MCF 10A (cell line): ENCODE measurements around the gene G0S2. TPM values are rescaled to one million over a fixed set of nuclear protein-coding genes. Genes with fewer than 3 reads are reported as not detected.

Source experiments
- BruUV-seq: library from RNA; stranded (reverse); fragments of 400-500 nt; replicated peaks from 2 replicates; lab custom pipeline; 2021; lab: Mats Ljungman, UMichigan
- CTCF ChIA-PET: fragments of 300-600 bp; sonication (Branson Sonifier 250); formaldehyde crosslinking; extraction: SDS; loops from one replicate; lab custom pipeline; 2021; ENCODE audit warnings: antibody characterized with exemption, inconsistent platforms; lab: Yijun Ruan, JAX
- POLR2A ChIA-PET: fragments of 300-600, 350-650 bp; sonication (Branson Sonifier 250); formaldehyde crosslinking; extraction: SDS; loops from one replicate; lab custom pipeline; 2020; ENCODE audit warnings: antibody characterized with exemption, inconsistent platforms; lab: Yijun Ruan, JAX
- DNase-seq: peaks from one replicate; pipeline ENCODE4 v3.0.0-alpha.2; 2018; ENCODE audit not compliant: unreplicated experiment
- H3K27ac Mint-ChIP-seq: one replicate; pipeline ENCODE4 v1.8.0; 2022; ENCODE audit warnings: mild to moderate bottlenecking, low read depth, mixed read lengths; ENCODE audit not compliant: unreplicated experiment
- H3K27me3 Mint-ChIP-seq: one replicate; pipeline ENCODE4 v1.8.0; 2022; ENCODE audit warnings: mixed read lengths; ENCODE audit not compliant: insufficient read depth, unreplicated experiment
- H3K36me3 Mint-ChIP-seq: one replicate; pipeline ENCODE4 v1.8.0; 2022; ENCODE audit warnings: mild to moderate bottlenecking, moderate library complexity, mixed read lengths; ENCODE audit not compliant: insufficient read depth, unreplicated experiment
- H3K4me1 Mint-ChIP-seq: one replicate; pipeline ENCODE4 v1.8.0; 2022; ENCODE audit warnings: mixed read lengths; ENCODE audit not compliant: insufficient read depth, unreplicated experiment
- H3K4me3 Mint-ChIP-seq: one replicate; pipeline ENCODE4 v1.8.0; 2022; ENCODE audit warnings: mild to moderate bottlenecking, moderate library complexity, mixed read lengths; ENCODE audit not compliant: unreplicated experiment
- H3K9me3 Mint-ChIP-seq: one replicate; pipeline ENCODE4 v1.8.0; 2022; ENCODE audit warnings: mixed read lengths; ENCODE audit not compliant: unreplicated experiment
- intact Hi-C: fragments of 100-400 bp; cut with micrococcal nuclease; formaldehyde crosslinking; loops from 2 replicates; pipeline ENCODE4 v1.14.1; 2022
- total RNA-seq: library from RNA; stranded (reverse); gene quantifications from 2 replicates; pipeline ENCODE4 v1.2.3, GENCODE V29; 2022
- TF ChIP-seq, protein P1 (sequence below): fragments of 200-600 bp; IDR thresholded peaks from one replicate; pipeline ENCODE4 v1.8.0; 2022; ENCODE audit warnings: antibody characterized with exemption, mild to moderate bottlenecking; ENCODE audit not compliant: unreplicated experiment

Gene G0S2
- total RNA-seq, 1 experiment from 2014 or later: not detected

DNA sequence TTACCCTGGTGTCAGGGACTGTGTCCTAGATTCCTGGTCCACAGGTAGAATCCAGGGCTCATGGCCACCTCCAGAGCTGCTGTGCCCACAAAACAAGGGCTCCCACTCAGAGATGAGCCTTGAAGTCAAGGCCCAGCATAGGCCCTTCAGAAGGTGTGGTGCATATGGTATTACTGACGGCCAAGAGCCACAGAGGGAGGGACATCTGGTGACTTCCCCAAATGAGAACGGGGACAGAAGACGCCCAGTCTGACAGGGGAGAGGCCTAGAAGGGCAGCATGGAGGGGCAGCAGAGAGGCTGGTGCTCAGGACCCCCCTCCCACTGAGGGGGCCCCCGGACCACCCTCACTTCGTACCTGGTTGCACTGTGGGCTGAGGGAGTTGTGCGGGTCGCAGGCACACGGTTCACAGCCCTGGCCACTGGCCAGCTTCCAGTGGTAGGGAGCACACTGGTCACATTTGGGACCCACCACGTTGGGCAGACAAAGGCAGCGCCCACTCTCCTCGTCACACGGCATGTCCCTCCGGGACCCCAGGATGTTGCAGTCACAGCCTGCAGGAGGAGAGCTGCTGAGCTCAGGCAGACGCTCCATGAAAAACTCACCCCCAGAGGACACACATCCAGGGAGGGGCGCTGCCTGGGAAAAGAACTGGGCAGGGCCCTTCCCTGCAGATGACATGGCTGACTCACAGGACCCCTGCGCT, 48.0 kb upstream of the G0S2 start:
- intact Hi-C loops: loop anchor here (1.0 to 2.0 kb wide), 2 partner anchors 25 to 50 kb away; no protein-coding TSS in a partner anchor
- Mint-ChIP-seq H3K9me3 (no peaks in the 10 kb centered on the region), H3K36me3 (peaks cover 100% of the 10 kb centered on the region), H3K27me3 (no peaks in the 10 kb centered on the region), H3K4me3 (no peak overlapping the region), H3K27ac (peak overlapping the region; percentile 11), H3K4me1 (peaks cover 46% of the 10 kb centered on the region)
- DNase-seq: no peak
- TF ChIP-seq, protein P1, sequence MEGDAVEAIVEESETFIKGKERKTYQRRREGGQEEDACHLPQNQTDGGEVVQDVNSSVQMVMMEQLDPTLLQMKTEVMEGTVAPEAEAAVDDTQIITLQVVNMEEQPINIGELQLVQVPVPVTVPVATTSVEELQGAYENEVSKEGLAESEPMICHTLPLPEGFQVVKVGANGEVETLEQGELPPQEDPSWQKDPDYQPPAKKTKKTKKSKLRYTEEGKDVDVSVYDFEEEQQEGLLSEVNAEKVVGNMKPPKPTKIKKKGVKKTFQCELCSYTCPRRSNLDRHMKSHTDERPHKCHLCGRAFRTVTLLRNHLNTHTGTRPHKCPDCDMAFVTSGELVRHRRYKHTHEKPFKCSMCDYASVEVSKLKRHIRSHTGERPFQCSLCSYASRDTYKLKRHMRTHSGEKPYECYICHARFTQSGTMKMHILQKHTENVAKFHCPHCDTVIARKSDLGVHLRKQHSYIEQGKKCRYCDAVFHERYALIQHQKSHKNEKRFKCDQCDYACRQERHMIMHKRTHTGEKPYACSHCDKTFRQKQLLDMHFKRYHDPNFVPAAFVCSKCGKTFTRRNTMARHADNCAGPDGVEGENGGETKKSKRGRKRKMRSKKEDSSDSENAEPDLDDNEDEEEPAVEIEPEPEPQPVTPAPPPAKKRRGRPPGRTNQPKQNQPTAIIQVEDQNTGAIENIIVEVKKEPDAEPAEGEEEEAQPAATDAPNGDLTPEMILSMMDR: no peak
- no TSS peak for BruUV-seq
- CTCF ChIA-PET: interaction anchor here (0.6 to 10.9 kb wide), 32 partner anchors 8 to 202 kb away, joined by 3 to 140 read pairs (median 5); no protein-coding TSS in a partner anchor
- POLR2A ChIA-PET: interaction anchor here (1.2 to 5.9 kb wide), 2 partner anchors 10 to 60 kb away, joined by 3 to 52 read pairs; no protein-coding TSS in a partner anchor

DNA sequence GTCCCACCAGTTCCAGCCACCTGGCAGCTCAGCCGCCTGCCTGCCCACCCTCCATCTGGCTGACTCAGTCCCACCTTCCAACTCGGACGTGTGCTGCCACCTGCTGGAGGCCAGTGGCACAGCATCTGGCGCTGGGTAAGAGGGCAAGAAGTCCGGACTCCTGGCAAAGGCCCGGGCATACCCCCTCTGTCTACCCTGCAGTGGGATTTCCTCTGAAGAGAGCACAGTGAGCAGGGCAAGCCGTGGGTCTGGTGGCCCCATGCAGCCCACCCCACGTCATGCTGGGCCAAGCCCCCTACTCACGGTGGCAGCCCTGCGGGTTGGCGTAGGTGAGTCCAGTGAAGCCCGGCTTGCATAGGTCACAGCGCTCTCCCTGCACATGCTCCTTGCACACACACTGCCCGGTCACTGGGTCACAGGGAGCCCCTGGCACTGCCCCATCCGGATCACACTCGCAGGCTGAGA, 47.4 kb upstream of the G0S2 start:
- Mint-ChIP-seq H3K4me3 (no peak overlapping the region), H3K4me1 (peaks cover 40% of the 10 kb centered on the region), H3K27ac (peak overlapping the region; percentile 11), H3K9me3 (no peaks in the 10 kb centered on the region), H3K36me3 (peaks cover 100% of the 10 kb centered on the region), H3K27me3 (no peaks in the 10 kb centered on the region)
- TF ChIP-seq, protein P1: peak; percentile 99
- no TSS peak for BruUV-seq
- ChIA-PET POLR2A (interaction anchor here (1.2 to 5.9 kb wide), 3 partner anchors 10 to 60 kb away, joined by 3 to 52 read pairs (median 7); no protein-coding TSS in a partner anchor), CTCF (interaction anchor here (0.7 to 10.9 kb wide), 31 partner anchors 9 to 202 kb away, joined by 3 to 140 read pairs (median 5); no protein-coding TSS in a partner anchor)
- intact Hi-C loops: loop anchor here (1.0 to 2.0 kb wide), 2 partner anchors 25 to 51 kb away; no protein-coding TSS in a partner anchor
- peak; percentile 84 for DNase-seq

DNA sequence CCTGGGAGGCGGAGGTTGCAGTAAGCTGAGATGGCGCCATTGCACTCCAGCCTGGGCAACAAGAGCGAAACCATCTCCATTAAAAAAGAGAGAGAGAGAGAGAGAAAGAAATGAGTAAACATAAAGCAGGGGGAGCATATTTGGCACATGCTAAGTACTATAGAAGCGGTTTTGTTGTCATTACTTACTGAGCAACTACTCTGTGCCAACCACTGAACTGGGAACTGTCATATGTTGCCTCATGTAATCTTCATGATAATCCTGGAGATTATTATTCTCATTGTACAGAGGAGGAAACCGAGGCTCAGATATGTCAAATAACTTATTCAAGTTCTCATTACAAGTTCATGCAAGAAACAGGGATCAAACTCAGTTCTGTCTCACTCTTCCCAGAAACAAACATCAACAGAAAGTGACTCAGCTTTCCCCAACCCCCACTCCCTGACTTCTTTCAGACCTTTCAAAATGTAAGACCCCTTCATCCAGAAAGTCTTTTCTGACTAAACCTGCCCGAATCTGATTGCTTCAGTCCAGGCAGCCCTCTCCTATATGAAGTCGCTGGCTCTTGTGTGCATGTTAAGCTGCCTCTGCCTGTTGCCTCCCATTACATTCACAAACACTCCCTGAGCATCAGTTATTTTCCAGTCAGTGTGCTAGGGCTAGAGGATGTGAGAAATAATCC, 46.5 kb upstream of the G0S2 start:
- no peak for DNase-seq
- H3K36me3 Mint-ChIP-seq: peaks cover 100% of the 10 kb centered on the region
- H3K9me3 Mint-ChIP-seq: no peaks in the 10 kb centered on the region
- intact Hi-C loops: no loop called here
- ChIA-PET POLR2A (interaction anchor here (1.1 to 5.9 kb wide), 9 partner anchors 10 to 61 kb away, joined by 3 to 52 read pairs (median 3); no protein-coding TSS in a partner anchor), CTCF (interaction anchor here (0.7 to 10.9 kb wide), 16 partner anchors 10 to 169 kb away, joined by 3 to 140 read pairs (median 7); partner anchors contain the start of gene LAMB3)
- no peaks in the 10 kb centered on the region for H3K27me3 Mint-ChIP-seq
- TF ChIP-seq, protein P1: no peak
- peaks cover 36% of the 10 kb centered on the region for H3K4me1 Mint-ChIP-seq
- no peak overlapping the region for H3K4me3 Mint-ChIP-seq
- H3K27ac Mint-ChIP-seq: no peak overlapping the region
- BruUV-seq: TSS peak; percentile 11
